ENCODE results near the gene CPN2. TPM values are rescaled to one million over a fixed set of nuclear protein-coding genes. Genes with fewer than 3 reads are reported as not detected.

Gene CPN2
- total RNA-seq, 1 experiment from 2014 or later = not detected

DNA sequence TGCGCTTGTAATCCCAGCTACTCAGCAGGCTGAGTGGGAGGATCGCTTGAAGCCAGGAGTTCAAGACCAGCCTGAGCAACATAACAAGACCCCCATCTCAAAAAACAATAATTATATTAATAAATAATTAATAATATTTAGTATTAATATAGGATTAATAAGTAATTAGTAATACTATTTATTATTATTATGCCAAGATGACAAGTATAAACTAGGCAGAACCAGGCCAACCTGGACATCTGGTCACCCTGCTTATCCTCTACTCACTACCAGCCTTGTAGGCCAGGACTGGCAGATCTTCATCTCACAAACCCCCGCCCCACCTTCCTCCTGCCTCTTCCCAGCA is 429 bp downstream of the CPN2 start:
- no peaks in the 10 kb centered on the region for H3K9me3 ChIP-seq (ENCODE audit: control insufficient read depth, low read depth, low read length)
- H2BK12ac ChIP-seq (ENCODE audit: insufficient read length, low read depth, low read length) = no peak overlapping the region
- no peak overlapping the region for H2BK120ac ChIP-seq (ENCODE audit: low read depth, low read length, poor library complexity, severe bottlenecking)
- no peak overlapping the region for H4K5ac ChIP-seq (ENCODE audit: insufficient read length, low read depth, low read length)
- Mint-ChIP-seq H3K9me3 (no peaks in the 10 kb centered on the region), H3K27ac (no peak overlapping the region), H3K27me3 (ENCODE audit: low read depth) (no peaks in the 10 kb centered on the region; the same call in 1 of the 2 replicates), H3K4me3 (no peak overlapping the region), H3K36me3 (ENCODE audit: insufficient read depth in 1 of 3, low read depth in 3 of 3) (no peaks in the 10 kb centered on the region), H3K4me1 (peaks cover 5 to 6% of the 10 kb centered on the region in 2 experiments)
- H3K56ac ChIP-seq (ENCODE audit: insufficient read length, low read depth, low read length) = no peak overlapping the region
- no peak overlapping the region for H3T11ph ChIP-seq (ENCODE audit: low read length)
- no peaks in the 10 kb centered on the region for H3K79me2 ChIP-seq (ENCODE audit: insufficient read depth, low read length)
- no peaks in the 10 kb centered on the region for H4K20me1 ChIP-seq (ENCODE audit: control insufficient read depth, insufficient read depth, insufficient read length)
- no peaks in the 10 kb centered on the region for H3K23me2 ChIP-seq (ENCODE audit: insufficient read length, low read depth, low read length, poor library complexity, severe bottlenecking)
- H4K91ac ChIP-seq (ENCODE audit: insufficient read length, low read depth, low read length) = no peak overlapping the region
- TF ChIP-seq, protein P1, sequence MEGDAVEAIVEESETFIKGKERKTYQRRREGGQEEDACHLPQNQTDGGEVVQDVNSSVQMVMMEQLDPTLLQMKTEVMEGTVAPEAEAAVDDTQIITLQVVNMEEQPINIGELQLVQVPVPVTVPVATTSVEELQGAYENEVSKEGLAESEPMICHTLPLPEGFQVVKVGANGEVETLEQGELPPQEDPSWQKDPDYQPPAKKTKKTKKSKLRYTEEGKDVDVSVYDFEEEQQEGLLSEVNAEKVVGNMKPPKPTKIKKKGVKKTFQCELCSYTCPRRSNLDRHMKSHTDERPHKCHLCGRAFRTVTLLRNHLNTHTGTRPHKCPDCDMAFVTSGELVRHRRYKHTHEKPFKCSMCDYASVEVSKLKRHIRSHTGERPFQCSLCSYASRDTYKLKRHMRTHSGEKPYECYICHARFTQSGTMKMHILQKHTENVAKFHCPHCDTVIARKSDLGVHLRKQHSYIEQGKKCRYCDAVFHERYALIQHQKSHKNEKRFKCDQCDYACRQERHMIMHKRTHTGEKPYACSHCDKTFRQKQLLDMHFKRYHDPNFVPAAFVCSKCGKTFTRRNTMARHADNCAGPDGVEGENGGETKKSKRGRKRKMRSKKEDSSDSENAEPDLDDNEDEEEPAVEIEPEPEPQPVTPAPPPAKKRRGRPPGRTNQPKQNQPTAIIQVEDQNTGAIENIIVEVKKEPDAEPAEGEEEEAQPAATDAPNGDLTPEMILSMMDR (conservative IDR thresholded peaks at IDR 0.05) = no peak
- no peak overlapping the region for H3K4me2 ChIP-seq (ENCODE audit: insufficient read depth, insufficient read length, low read length)
- no peaks in the 10 kb centered on the region for H3K79me1 ChIP-seq (ENCODE audit: insufficient read depth, low read depth, low read length, poor library complexity, severe bottlenecking)
- no peak overlapping the region for H3K18ac ChIP-seq (ENCODE audit: insufficient read length, low read depth, low read length)
- no peak overlapping the region for H3K23ac ChIP-seq (ENCODE audit: insufficient read length, low read depth, low read length)
- no peak overlapping the region for H3K27ac ChIP-seq (ENCODE audit: insufficient read length, low read depth, low read length)
- WGBS (ENCODE audit: extremely low coverage, insufficient read length, low lambda C conversion rate) = no CpG with 5 or more reads among the region's 3 CpGs
- H2AFZ ChIP-seq (ENCODE audit: low read length) = no peak overlapping the region
- no peaks in the 10 kb centered on the region for H3K4me1 ChIP-seq (ENCODE audit: insufficient read depth, low read length)
- no peak overlapping the region for H3K9ac ChIP-seq (ENCODE audit: extremely low read depth, insufficient read length, low read length)
- H2BK15ac ChIP-seq (ENCODE audit: low read depth, low read length) = no peak overlapping the region; the same call in 1 of the 2 replicates
- no peak overlapping the region for H4K8ac ChIP-seq (replicated peaks; ENCODE audit: insufficient read length, low read depth, low read length)
- H2AK5ac ChIP-seq (ENCODE audit: insufficient read length, low read length) = no peak overlapping the region
- no peak for DNase-seq
- no peak overlapping the region for H2BK5ac ChIP-seq (ENCODE audit: insufficient read length, low read length)
- H3K4ac ChIP-seq (ENCODE audit: low read depth, low read length) = no peak overlapping the region
- no peak overlapping the region for H3K14ac ChIP-seq (ENCODE audit: insufficient read depth, low read length)
- no peak overlapping the region for H2BK20ac ChIP-seq (ENCODE audit: low read depth, low read length, poor library complexity, severe bottlenecking)
- no peaks in the 10 kb centered on the region for H3K27me3 ChIP-seq (ENCODE audit: insufficient read depth, low read length)

All from H9 (cell line).